LoVo (cell line): ENCODE data around the gene CAMK1G.

Experiments
- DNase-seq: peaks from one replicate; pipeline ENCODE4 v3.0.0-alpha.2; 2016; ENCODE audit warnings: low spot score

The CAMK1G gene

DNA sequence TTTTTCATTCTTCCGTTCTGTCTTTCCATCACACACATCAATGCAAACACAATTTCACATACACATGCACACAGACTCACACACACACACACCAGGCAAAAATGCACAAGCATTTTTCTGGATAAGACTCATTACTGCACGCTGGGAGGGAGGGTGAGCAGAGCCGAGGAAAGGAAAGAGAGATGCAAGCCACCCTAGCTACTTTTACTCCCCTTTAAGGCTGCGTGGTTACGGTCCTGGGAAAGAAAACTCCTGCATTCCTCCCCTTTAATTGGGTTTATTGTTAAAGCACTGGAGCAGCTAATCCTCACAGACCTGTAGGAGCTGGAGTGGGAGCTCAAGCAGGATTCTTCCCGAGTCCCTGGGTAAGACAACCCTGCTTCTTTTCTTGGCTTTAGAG lies at the start of gene CAMK1G:
CAMK1G (plus strand) TSS at position 307 of the 400 bp plus-strand sequence. CDS start 11,270 bp downstream, outside the sequence.
- DNase-seq = no peak

DNA sequence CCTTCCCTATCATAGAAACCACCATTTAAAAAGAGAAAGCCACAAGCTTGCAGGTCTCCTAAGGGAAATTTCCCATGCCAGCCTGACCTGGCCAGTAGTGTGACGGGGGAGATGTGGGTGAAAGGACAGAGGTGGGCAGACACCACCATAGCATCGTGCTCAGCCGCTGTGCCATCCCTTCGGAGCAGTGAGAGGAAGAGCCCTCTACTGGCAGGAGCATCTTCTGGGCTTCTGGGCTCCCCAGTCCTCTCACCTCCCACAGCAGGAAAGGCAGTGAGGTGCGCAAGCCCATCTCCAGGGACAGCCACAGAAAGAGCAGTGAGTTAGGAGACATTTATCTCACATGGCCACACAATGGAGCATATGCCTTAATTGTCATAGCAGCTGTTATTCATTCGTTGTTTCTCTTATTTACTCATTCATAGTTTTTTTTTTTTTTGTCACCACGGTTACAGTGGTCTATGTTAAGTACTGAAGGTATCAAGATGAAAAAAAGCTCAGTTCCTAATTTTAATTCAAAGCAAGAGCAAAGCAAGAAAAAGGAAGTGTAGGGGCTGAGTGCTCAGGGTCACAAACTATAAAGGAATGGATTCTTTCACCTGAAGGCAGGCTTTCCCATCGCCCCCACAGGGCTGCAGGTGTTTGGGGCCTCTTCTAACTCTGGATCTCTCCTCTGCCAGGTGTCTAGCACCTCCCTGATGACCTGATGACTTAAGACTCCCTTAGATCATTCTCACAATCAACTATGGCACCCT lies 48.8 kb upstream of the CAMK1G start:
- DNase-seq = no peak

DNA sequence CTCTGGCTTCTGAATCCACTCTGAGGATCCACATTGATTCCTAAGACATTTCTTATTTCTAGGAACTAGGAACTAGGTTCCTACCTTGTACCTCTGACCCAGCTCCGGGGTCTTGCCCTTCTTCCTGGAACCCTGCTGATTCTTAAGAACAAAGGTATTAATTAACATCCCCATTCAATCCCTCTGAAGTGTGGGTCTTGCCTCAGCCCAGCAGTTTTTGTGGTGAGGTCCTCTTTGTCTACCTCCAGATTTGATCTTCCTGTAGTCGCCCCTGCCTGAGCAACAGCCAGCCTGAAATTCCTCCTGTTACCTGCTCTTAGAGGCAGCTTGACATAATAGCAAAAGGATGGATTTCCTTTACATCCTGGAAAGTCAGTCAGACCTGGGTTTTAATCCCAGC lies 46.7 kb upstream of the CAMK1G start:
- no peak for DNase-seq

DNA sequence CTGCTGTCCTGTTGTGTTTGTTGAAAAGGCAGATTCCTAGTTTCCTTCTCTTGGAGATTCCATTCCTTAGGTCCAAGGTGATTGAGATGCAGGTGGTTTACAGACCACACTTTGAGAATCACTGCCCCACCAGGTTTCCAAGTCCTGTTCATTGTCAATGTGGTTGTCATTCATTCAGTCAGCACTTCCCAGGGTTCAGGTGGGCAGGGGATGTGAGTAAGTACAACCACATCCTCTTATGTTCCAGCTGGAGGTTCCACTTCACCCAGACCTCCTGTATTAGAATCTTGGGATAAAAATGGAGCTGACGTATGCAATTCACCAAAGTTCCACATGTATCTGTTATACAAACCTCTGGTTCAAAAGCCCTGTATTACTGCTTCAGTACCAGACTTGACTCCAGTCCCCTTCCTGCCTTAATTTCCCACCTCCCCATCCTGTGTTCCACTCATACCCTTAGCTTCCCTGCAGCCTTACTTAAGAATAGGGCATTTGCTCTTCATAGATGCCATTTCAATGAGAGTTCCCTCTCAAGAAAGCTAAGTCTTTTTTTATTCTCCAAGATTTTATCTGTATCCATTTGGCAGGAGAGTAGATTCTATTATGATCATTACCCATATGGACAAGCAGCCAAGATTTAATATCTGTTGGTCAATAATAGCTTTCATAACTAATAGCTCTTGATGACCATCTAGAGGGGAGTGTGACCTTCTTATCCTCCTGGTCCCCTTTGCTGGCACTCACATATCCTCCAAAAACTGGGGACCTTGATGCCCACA lies 46.0 kb upstream of the CAMK1G start:
- DNase-seq = no peak

DNA sequence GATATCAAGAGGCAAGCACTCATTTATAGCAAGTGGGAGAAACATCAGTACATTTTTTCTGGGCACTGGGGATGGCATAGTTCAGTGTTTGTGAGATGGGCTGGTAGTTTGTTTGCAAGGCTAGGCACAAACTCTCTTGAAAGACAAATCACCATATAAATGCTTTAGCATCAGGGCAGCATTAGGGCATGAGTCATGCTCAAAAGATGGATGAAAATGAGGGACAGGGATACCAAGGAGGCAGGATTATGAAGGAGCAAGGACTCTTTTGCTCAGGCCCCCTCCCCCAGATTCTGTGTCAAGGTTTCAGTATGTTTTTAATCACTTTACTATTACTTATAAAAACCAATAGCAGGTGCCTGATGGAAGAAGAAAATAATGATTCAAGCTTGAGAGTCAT lies 43.9 kb upstream of the CAMK1G start:
- no peak for DNase-seq

DNA sequence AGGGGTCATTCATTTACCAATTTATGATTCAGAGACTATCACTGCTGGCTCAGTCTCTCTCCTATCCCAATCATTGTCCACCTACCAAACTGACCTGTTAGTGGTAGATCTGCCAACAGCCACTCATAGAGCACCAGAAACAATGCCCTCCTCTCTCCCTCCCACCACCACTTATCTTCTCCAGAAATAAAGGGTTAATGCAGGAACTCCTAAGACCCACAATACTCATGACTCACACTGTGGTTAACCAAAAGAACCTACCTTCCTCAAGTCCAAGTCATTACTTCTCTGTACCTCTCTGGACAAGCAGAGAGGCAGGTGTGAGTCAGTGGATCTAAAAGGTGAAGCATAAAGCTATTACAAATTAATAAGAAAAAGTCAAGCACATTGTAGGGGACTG lies 40.9 kb upstream of the CAMK1G start:
- peak; percentile 28 for DNase-seq

DNA sequence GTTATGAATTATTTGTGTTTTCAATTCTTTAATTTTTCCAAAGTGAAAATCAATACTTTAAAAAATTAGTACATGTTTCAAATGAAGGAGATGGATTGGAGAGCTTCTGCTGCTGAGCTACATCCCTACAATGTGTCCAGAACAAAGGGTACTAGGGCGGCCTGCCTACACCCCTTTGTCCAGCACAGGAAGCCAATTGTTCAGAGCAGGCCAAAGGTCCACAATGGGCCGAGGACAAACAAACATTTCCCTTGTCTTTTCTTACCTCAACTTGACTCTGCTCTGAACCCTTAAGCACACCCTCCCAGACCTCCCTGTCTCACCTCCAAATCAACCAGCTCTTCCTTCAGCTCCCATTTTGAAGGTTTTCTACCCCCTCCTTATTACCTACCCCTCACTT lies 39.4 kb upstream of the CAMK1G start:
- no peak for DNase-seq

DNA sequence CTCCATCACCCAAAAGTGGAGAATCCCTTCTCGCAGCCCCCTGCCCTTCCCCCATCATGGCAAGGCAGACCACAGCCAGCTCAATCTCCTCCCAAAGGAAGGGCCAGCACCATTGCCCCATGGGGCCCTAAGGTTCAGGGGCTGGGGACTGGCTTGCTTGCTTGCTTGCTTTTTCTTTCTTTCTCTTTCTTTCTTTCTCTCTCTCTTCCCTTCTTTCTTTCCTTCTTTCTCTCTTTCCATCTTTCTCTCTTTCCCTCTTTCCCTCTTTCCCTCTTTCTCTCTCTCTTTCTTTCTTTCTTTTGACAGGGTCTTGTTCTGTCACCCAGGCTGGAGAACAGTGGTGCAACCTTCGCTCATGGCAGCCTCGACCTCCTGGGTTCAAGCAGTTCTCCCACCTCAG lies 38.1 kb upstream of the CAMK1G start:
- DNase-seq = no peak

DNA sequence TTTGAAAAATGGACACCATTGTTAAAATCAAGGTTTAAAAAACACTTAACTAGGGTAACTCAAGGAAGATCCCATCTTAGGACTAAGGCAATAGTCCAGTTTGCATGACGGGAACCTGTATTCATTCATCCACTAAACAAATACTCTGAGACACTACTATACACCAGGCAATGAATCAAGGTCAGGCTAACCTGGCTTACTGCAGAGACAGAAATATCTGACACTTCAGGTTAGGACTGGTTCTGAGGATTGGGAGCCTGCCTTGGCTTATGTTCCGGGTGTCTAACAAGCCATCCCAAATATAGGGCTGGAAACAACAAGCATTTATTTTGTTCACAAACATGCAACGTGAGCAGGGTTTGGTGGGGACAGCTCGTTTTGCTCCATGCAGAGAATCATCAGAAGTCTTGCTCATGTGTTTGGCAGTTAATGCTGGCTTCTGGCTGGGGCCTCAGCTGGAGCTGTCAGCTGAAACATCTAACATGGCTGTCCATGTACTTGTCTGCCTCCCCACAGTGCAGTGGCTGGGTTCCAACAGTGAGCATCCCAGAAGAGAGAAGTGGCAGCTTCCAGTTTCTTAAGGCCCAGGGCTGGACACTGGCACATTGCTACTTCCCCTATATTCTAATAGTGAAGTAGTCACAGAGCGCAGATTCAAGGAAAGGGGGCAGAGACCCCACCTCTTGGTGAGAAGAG lies 37.0 kb upstream of the CAMK1G start:
- no peak for DNase-seq

DNA sequence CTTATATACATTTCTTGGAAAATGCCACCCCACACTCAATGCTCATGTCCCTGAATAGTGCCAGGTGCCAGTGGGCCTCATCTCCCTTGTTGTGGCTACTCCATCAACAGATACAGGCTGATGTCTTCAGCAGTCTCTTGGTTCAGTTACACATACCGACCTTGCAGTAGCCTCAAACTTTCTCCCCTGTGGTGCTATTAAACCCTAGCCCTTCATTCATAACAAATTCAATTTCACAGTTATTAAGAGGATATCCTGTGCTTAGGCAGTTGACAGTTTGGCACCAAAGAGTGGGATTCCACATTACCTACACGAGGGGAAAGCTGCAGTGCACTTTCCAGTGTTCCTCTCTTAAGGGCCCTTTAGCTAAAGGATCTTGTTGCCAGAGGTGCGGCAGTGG lies 35.9 kb upstream of the CAMK1G start:
- no peak for DNase-seq

DNA sequence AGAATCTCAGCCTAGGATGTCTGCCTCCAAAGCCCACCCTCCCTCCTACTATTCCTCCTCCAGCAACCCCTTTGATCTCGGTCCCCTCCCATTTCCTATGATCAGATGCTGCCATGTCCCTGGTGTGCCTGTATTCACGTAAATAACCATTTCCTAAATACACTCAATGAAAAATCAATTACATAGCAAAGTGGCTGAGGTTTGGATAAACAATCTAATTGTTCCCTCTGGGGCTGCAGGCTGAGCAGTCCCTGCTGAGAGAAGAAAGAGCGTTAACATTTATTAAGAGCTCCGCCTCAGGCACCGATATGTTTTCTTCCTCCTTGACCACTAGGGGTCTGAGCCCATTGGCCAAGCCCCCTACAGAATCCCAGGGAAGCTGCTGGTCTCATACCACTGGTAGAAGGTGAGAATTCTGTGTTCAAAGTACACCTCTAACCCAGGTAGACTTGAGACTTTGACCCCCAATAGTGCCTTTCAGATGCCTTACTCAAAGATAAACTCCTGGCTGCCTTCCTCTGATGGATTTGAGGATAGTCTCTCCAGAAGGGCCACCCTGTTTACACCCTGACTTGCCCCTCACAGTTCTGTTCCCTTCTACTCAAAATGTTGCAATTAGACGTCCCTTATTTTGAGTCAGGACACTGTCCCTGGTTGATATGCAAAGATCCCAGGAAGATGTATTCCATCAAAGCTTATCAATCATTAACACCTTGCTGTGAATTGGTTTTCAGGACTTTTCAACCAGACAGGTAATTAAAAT lies 33.9 kb upstream of the CAMK1G start:
- DNase-seq = no peak

DNA sequence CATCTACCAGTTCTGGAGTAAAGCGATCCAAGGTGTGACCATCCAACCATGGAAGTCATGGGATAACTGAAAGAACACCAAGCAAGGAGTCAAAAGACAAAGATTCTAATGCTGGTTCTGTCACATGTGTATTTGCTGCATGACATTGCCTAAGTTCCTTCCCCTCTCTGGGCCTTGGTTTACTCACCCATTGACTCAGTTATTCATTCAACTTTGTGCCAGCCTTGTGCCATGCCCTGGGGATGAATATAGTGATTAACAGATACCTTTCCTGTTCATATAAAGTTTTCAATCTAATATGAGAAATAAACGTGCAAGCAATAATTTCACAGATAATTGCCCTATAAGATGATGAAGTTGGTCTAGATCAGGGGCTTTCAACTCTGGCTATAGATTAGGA lies 33.0 kb upstream of the CAMK1G start:
- DNase-seq = no peak

DNA sequence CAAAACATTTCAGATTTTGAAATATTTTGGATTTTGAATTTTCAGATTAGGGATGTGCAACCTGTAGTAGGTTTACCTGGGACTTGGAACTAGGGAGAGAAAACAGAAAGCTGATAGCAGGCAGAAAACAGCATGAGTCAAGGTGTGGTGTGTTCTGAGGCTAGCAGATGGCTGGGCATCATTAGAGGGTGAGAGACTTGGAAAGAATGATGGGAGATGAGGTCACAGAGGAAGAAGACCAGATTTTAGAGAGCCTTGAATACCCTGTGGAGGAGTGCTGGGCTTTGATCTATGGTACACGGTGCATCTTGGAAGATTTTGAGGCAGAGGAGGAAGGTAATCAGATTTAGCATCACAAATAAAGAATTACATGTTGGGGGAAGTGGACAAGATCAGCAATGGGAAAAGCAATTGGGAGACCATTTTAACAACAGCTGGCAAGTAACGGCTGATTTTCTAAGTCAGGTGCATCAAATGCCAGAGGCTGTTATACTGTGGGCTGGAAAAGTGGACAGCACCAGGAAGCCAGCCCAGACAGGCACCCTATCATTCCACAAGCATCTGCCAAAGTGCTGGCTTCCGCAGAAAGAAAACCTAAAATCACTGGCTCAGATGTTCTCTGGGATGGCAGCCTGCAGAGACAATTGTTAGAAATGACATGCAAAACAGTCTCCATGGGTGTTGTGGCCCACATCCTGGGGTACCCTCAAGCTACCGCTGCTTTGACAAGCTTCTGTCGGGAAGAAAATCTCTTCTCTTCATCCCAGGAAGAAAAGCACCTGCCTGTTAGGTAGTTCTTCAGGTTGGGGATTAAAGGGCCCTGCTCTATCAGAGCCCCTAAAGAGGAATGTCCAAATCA lies 30.9 kb upstream of the CAMK1G start:
- no peak for DNase-seq

DNA sequence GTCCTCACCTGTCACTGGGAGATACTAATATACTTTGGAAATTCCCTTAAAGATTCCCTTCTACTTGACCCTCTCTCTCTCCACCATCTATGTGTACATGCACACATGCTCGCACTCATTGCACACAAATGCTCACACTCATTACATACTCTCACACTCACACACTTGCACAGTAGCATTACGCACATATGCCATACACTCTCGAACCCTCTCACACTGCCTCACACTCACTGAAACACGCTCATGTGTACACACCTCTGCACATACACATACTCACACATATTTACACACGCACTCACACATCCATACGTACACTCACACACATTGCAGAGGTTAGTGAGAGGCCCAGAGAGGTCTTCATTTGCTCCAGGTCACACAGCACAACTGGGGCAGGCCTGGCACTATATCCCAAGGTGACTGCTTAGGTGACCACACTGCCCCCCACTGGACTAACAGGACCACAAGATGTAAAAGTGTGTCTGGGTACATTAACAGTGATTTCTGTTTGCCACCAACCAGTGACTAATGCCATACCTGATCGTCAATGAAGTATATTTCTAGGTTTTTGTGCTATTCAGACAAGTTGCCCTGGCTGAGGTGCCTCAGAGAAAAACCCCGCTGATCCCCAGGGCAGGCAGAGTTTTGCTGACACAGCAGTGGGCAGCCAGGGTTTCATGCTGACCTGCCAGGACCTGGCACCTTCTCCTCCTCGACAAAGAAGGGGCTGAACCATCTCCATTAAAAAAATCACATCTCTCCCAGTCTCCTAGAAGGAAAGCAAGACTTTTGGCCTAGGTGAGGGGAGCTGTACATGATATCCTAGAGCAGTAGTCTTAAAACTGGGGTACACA lies 28.5 kb upstream of the CAMK1G start:
- DNase-seq = no peak

DNA sequence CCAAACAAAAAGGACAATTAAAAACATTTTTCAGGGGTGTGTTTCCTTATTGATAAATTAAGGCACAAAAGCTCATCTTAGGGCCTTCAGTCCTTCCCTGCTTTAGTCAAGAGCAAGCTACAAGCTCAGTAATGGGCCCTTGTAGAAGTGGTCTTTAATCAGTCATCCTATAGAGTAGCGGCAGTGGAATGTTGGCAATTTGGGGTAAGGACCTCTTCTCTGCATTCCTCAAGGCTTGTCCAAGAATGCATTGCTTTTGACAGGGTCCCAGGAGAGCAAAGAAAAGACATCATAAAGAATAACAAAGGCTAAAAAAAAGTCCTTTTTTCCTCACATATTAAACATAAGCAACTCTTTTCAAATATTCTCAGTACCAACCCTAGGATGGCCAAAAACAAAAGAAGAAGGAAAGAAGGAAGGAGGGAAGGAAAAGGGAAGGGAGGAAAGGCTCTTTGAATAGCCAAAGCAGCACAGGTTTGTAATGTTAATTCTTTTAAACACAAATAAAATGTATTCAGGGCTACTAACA lies 27.3 kb upstream of the CAMK1G start:
- no peak for DNase-seq

DNA sequence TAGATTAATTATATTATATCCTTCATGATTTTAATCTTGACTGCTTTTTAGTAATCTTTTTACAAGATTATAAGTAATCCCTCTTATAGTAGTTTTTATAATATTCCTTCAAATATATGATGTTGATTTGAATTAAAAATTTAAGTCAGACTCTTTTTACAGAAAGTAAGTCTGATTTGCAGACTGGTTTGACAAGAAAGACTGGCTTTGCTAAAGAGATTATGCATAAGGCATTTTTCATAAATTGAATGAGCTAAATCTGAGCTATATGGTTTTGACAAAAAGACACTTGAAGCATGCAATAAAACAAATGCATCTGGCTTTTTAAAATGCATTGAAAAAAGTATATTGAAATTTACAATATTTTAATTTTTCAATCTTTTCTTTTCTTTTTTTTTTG lies 26.3 kb upstream of the CAMK1G start:
- no peak for DNase-seq

DNA sequence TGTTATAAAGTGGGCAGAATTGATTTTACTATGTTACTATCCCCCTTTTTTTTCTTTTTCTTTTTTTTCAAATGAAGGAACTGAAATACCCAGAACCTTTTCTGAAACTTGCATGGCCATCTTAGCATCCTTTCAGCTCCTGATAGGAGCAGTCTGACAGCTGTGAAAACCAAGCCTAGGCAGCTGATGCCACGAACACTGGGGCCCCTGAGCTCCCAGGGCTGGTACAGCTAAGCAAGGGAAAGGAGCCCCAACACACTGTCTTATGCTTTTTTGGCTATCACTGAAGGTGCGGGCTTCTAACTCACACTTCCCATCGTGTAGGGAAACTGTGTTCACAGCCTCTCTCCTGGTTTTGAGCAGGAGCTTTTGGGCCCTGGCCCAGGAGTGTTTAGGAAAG lies 23.0 kb upstream of the CAMK1G start:
- no peak for DNase-seq

DNA sequence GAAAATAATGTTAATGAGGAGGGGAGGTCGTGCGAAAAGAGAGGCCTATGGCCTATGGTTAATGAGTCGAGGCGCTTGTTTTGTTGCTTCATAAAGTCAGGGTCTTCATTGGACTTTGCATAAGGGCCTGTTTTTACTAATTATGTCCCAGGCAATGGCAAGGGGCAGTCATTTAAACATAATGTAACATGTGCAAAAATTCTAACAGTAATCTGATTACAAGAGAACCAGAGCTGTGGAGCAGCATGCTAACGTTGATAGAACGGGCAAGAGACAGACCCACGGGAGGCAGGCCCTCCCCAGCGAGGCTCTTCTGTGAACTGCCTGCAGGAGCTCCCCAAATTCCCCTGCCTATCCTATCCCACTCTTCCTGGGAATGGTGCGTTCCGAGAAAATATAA lies 22.6 kb upstream of the CAMK1G start:
- DNase-seq = no peak

DNA sequence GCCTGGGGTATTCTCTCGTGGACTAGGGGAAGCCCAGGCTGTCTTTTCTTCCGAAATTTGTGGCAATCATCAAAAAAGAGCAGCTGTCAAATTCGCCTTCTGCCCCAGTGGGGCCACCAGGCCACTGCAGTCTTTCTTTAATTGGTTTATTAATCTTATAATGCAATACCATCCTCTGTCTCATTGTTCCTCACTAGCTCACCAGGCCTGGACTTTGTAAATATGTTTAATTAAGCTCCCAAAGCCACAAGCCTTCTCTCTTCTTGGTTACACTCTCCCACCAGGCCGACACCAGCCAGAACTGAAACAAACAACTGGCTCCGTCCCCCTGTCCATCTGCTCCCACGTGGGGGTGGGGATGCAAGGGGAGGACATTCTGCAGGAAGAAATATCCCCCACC lies 22.0 kb upstream of the CAMK1G start:
- no peak for DNase-seq

DNA sequence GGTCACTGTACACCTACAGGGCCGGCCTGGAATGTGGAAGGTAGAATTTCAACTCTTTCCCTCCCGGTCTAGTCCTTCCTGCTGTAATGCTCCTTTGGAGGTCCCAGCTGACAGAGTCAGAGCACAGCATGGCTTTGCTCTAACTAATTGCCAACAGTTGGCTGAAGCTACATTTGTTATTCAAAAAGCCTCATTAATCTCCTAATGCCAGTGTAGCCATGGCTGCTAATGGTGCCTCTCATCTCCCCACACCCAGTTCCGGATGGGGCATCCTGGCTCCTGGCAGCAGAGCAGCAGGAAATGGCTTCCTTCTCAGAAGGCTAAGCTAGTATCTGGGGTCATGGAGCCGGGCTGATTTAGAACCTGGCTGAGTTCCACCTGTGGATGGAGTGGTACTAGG lies 18.7 kb upstream of the CAMK1G start:
- DNase-seq = no peak
